Body of pancreas (tissue), 4 donors: ENCODE measurements around the gene TRAPPC2L. TPM values are rescaled to one million over a fixed set of nuclear protein-coding genes. Genes with fewer than 3 reads are reported as not detected.

Experiments
- ATAC-seq: fragments of 150-250 bp; one replicate; pipeline ENCODE4 v1.9.1; 2016
- DNase-seq, 4 donors: peaks; one replicate each; pipeline ENCODE4 v3.0.0-alpha.2; 2019
- H3K27ac ChIP-seq, 4 donors: fragments of 200-600 bp; sonication (generic); 1 replicate in 3 of 4; 2 replicates in 1 of 4; pipeline versions ENCODE4 v1.5.1 to v1.6.1; 2016 to 2019; ENCODE audit warnings: mild to moderate bottlenecking in 1 of 4, mixed read lengths in 1 of 4, moderate library complexity in 1 of 4
- H3K27me3 ChIP-seq, 2 donors: fragments of 200-600 bp; sonication (generic); one replicate each; pipeline ENCODE4 v1.6.0; 2016; ENCODE audit warnings: mild to moderate bottlenecking in 1 of 2
- H3K36me3 ChIP-seq, 2 donors: fragments of 200-600 bp; sonication (generic); replicated peaks in 1 of 2; 2 replicates each; pipeline ENCODE4 v1.5.1; 2016; ENCODE audit warnings: low read depth in 2 of 2; ENCODE audit not compliant: insufficient read depth in 1 of 2
- H3K4me1 ChIP-seq: fragments of 200-600 bp; sonication (generic); one replicate; pipeline ENCODE4 v1.6.0; 2016
- H3K4me3 ChIP-seq, 2 donors: fragments of 200-600 bp; sonication (generic); 1 replicate in 1 of 2; 2 replicates in 1 of 2; pipeline ENCODE4 v1.5.1; 2016 to 2019
- H3K9me3 ChIP-seq, 3 donors: fragments of 200-600 bp; sonication (generic); 1 replicate in 2 of 3; 2 replicates in 1 of 3; pipeline ENCODE4 v1.5.1; 2016
- CTCF ChIP-seq, 7 experiments: fragments of 450-650 bp in 4 of 7; fragments of 200-600 bp in 3 of 7; sonication (generic) in 3 of 7; IDR thresholded peaks; one replicate each; pipeline ENCODE4 v1.5.1; 2016 to 2019; ENCODE audit warnings: antibody characterized with exemption in 7 of 7
- POLR2A ChIP-seq, 3 donors: fragments of 450-650 bp; IDR thresholded peaks; one replicate each; pipeline ENCODE4 v1.6.1; 2016; ENCODE audit warnings: antibody characterized with exemption in 3 of 3, mild to moderate bottlenecking in 2 of 3
- WGBS, 2 donors: methylation state at CpG; one replicate each; pipeline ENCODE4 v1.1.5; 2017; 5-methylcytosine and 5-hydroxymethylcytosine counted together
- intact Hi-C: fragments of 100-400 bp; cut with DNase I; formaldehyde crosslinking; loops from one replicate; pipeline ENCODE4 v1.15.1; 2023
- total RNA-seq, 2 donors: library from RNA; depleted of rRNA; stranded (reverse); fragments of >200 nt; gene quantifications; one replicate each; pipeline ENCODE4 v1.1.0, GENCODE V29; 2016

The TRAPPC2L gene
- total RNA-seq, 2 donors from 2014 or later: 7.6 to 35.5 TPM

GRCh38 chr16:88872650-88873331 lies 15.9 kb downstream of the TRAPPC2L start:
- TF ChIP-seq CTCF (IDR thresholded peaks at IDR 0.05): no peak
- no peak for TF ChIP-seq POLR2A (IDR thresholded peaks at IDR 0.05)
- DNase-seq (no peak), ATAC-seq (no peak)
- Histone ChIP-seq H3K27ac (no peak overlapping the region), H3K36me3 (no peaks in the 10 kb centered on the region), H3K4me1 (peaks cover 5% of the 10 kb centered on the region), H3K27me3 (no peaks in the 10 kb centered on the region), H3K9me3 (no peaks in the 10 kb centered on the region), H3K4me3 (no peak overlapping the region)
- WGBS, 2 donors: 48 to 60% methylated on average over 13 to 25 of the region's 25 CpGs
- intact Hi-C loops: no loop called here

GRCh38 chr16:88874938-88875599 lies 18.1 kb downstream of the TRAPPC2L start:
- WGBS, 2 donors: 92 to 96% methylated on average over 34 of the region's 34 CpGs
- intact Hi-C loops: no loop called here
- Histone ChIP-seq H3K36me3 (peaks cover 4% of the 10 kb centered on the region in 2 donors), H3K27me3 (no peaks in the 10 kb centered on the region), H3K4me1 (peaks cover 5% of the 10 kb centered on the region), H3K4me3 (no peak overlapping the region), H3K9me3 (no peaks in the 10 kb centered on the region), H3K27ac (no peak overlapping the region)
- DNase-seq (no peak), ATAC-seq (no peak)
- no peak for TF ChIP-seq CTCF (IDR thresholded peaks at IDR 0.05)
- TF ChIP-seq POLR2A (IDR thresholded peaks at IDR 0.05): no peak

- no peaks in the 10 kb centered on the region for H3K9me3 ChIP-seq
- 93 to 94% methylated on average over 22 of the region's 22 CpGs for WGBS, 2 donors
- no peak for DNase-seq
- no peak for ATAC-seq
- TF ChIP-seq POLR2A (IDR thresholded peaks at IDR 0.05) (no peak), CTCF (IDR thresholded peaks at IDR 0.05) (no peak)
- intact Hi-C loops: no loop called here
- H3K27ac ChIP-seq: no peak overlapping the region
- no peaks in the 10 kb centered on the region for H3K27me3 ChIP-seq
- peaks cover 4% of the 10 kb centered on the region in 2 donors for H3K36me3 ChIP-seq
- H3K4me3 ChIP-seq: no peak overlapping the region
- H3K4me1 ChIP-seq: peaks cover 4% of the 10 kb centered on the region
Measured at GRCh38 chr16:88875703-88876234, 18.8 kb downstream of the TRAPPC2L start.

GRCh38 chr16:88876942-88877526 lies 20.1 kb downstream of the TRAPPC2L start:
- WGBS, 2 donors: 93 to 97% methylated on average over 9 to 32 of the region's 33 CpGs
- Histone ChIP-seq H3K4me1 (no peaks in the 10 kb centered on the region), H3K27ac (no peak overlapping the region), H3K27me3 (no peaks in the 10 kb centered on the region), H3K4me3 (no peak overlapping the region), H3K36me3 (peaks cover 4% of the 10 kb centered on the region in 2 donors), H3K9me3 (no peaks in the 10 kb centered on the region)
- DNase-seq (no peak), ATAC-seq (no peak)
- intact Hi-C loops: no loop called here
- no peak for TF ChIP-seq POLR2A (IDR thresholded peaks at IDR 0.05)
- no peak for TF ChIP-seq CTCF (IDR thresholded peaks at IDR 0.05)
